ENCODE data around the gene SLC26A1. TPM values are rescaled to one million over a fixed set of nuclear protein-coding genes. Genes with fewer than 3 reads are reported as not detected.

The SLC26A1 gene
- not detected for total RNA-seq

GRCh38 chr4:993111-994029, at the start of gene SLC26A1:
SLC26A1 (minus strand) TSS chr4:993404; CDS start chr4:991703, 1,701 bp downstream.
- Mint-ChIP-seq H3K4me1 (ENCODE audit: low read depth) (peaks cover under 1% of the 10 kb centered on the region), H3K36me3 (no peaks in the 10 kb centered on the region), H3K4me3 (no peak within 1 kb of the TSS), H3K27me3 (peaks cover 8% of the 10 kb centered on the region), H3K9me3 (no peaks in the 10 kb centered on the region), H3K27ac (no peak within 1 kb of the TSS)
- POLR2A ChIA-PET: no interaction called here
- intact Hi-C loops (cut with micrococcal nuclease): no loop called here
- no peak for DNase-seq
- CTCF ChIA-PET: no interaction called here

DNA sequence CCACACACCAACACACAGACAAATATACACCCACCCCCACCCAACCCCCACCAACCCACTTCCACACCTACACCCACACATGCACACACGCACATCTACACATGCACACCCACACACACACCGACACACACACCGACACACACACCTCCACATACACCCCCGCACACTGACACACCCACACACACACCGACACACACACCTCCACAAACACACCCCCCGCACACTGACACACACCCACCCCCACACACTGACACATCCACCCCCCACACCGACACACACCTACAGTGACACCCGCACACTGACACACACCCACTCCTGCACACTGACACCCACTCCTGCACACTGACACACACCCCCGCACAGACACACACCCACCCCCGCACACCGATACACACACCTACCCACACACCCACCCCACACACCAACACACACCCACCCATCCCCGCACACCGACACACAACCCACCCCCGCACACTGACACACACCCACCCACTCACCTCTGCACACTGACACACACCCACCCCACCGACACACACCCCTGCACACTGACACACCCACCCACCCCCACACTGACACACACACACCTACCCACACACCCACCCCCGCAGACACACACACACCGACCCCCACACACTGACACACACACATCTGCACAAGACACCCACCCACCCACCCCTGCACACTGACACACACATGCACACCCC, 49.3 kb upstream of the SLC26A1 start:
- DNase-seq: no peak
- Mint-ChIP-seq H3K27ac (no peak overlapping the region), H3K4me1 (ENCODE audit: low read depth) (peaks cover 2% of the 10 kb centered on the region), H3K36me3 (no peaks in the 10 kb centered on the region), H3K4me3 (no peak overlapping the region), H3K27me3 (peaks cover 16% of the 10 kb centered on the region), H3K9me3 (no peaks in the 10 kb centered on the region)
- intact Hi-C loops (cut with micrococcal nuclease): no loop called here
- CTCF ChIA-PET: no interaction called here
- POLR2A ChIA-PET: no interaction called here

- Mint-ChIP-seq H3K9me3 (no peaks in the 10 kb centered on the region), H3K36me3 (no peaks in the 10 kb centered on the region), H3K4me3 (no peak overlapping the region), H3K4me1 (ENCODE audit: low read depth) (peaks cover 2% of the 10 kb centered on the region), H3K27me3 (peaks cover 11% of the 10 kb centered on the region), H3K27ac (no peak overlapping the region)
- intact Hi-C loops (cut with micrococcal nuclease): no loop called here
- DNase-seq: no peak
- CTCF ChIA-PET: no interaction called here
- POLR2A ChIA-PET: no interaction called here
Observed at GRCh38 chr4:1041936-1042330, 48.7 kb upstream of the SLC26A1 start.

- peaks cover 9% of the 10 kb centered on the region for H3K27me3 Mint-ChIP-seq
- no peaks in the 10 kb centered on the region for H3K36me3 Mint-ChIP-seq
- ChIA-PET POLR2A (no interaction called here), CTCF (no interaction called here)
- H3K27ac Mint-ChIP-seq: no peak overlapping the region
- no peak overlapping the region for H3K4me3 Mint-ChIP-seq
- intact Hi-C loops (cut with micrococcal nuclease): no loop called here
- H3K4me1 Mint-ChIP-seq (ENCODE audit: low read depth): no peaks in the 10 kb centered on the region
- H3K9me3 Mint-ChIP-seq: no peaks in the 10 kb centered on the region
- DNase-seq: no peak
Observed at GRCh38 chr4:1041147-1041935, 48.1 kb upstream of the SLC26A1 start.

GRCh38 chr4:1040344-1041146, 47.3 kb upstream of the SLC26A1 start:
- no peak for DNase-seq
- Mint-ChIP-seq H3K27ac (no peak overlapping the region), H3K27me3 (peaks cover 7% of the 10 kb centered on the region), H3K4me1 (ENCODE audit: low read depth) (no peaks in the 10 kb centered on the region), H3K36me3 (no peaks in the 10 kb centered on the region), H3K4me3 (no peak overlapping the region), H3K9me3 (no peaks in the 10 kb centered on the region)
- ChIA-PET CTCF (no interaction called here), POLR2A (no interaction called here)
- intact Hi-C loops (cut with micrococcal nuclease): no loop called here

GRCh38 chr4:1039493-1040343, 46.5 kb upstream of the SLC26A1 start:
- Mint-ChIP-seq H3K27ac (no peak overlapping the region), H3K4me1 (ENCODE audit: low read depth) (no peaks in the 10 kb centered on the region), H3K4me3 (no peak overlapping the region), H3K9me3 (no peaks in the 10 kb centered on the region), H3K27me3 (peaks cover 2% of the 10 kb centered on the region), H3K36me3 (no peaks in the 10 kb centered on the region)
- DNase-seq: no peak
- CTCF ChIA-PET: no interaction called here
- POLR2A ChIA-PET: no interaction called here
- intact Hi-C loops (cut with micrococcal nuclease): no loop called here

- Mint-ChIP-seq H3K27ac (no peak overlapping the region), H3K4me1 (ENCODE audit: low read depth) (no peaks in the 10 kb centered on the region), H3K36me3 (no peaks in the 10 kb centered on the region), H3K9me3 (no peaks in the 10 kb centered on the region), H3K27me3 (no peaks in the 10 kb centered on the region), H3K4me3 (no peak overlapping the region)
- intact Hi-C loops (cut with micrococcal nuclease): no loop called here
- ChIA-PET POLR2A (no interaction called here), CTCF (no interaction called here)
- DNase-seq: no peak
Observed at GRCh38 chr4:1038948-1039492, 45.8 kb upstream of the SLC26A1 start.

- intact Hi-C loops (cut with micrococcal nuclease): no loop called here
- Mint-ChIP-seq H3K9me3 (no peaks in the 10 kb centered on the region), H3K36me3 (no peaks in the 10 kb centered on the region), H3K27ac (no peak overlapping the region), H3K4me3 (no peak overlapping the region), H3K27me3 (no peaks in the 10 kb centered on the region), H3K4me1 (ENCODE audit: low read depth) (no peaks in the 10 kb centered on the region)
- DNase-seq: no peak
- ChIA-PET POLR2A (no interaction called here), CTCF (interaction anchor here (1.2 kb wide), 1 partner anchor 231 kb away, joined by 3 read pairs; no protein-coding TSS in a partner anchor)
Observed at GRCh38 chr4:1036976-1037810, 44.0 kb upstream of the SLC26A1 start.

- H3K27ac Mint-ChIP-seq: no peak overlapping the region
- CTCF ChIA-PET: interaction anchor here (1.2 kb wide), 1 partner anchor 232 kb away, joined by 3 read pairs; no protein-coding TSS in a partner anchor
- intact Hi-C loops (cut with micrococcal nuclease): no loop called here
Observed at GRCh38 chr4:1036095-1036494, 42.9 kb upstream of the SLC26A1 start.

GRCh38 chr4:1035510-1035909, 42.3 kb upstream of the SLC26A1 start:
- Mint-ChIP-seq H3K27ac (no peak overlapping the region), H3K4me3 (no peak overlapping the region), H3K9me3 (no peaks in the 10 kb centered on the region), H3K36me3 (no peaks in the 10 kb centered on the region), H3K4me1 (ENCODE audit: low read depth) (no peaks in the 10 kb centered on the region), H3K27me3 (no peaks in the 10 kb centered on the region)
- ChIA-PET CTCF (no interaction called here), POLR2A (no interaction called here)
- intact Hi-C loops (cut with micrococcal nuclease): no loop called here
- no peak for DNase-seq

More at GRCh38 chr4:1036095-1036494, 42.9 kb upstream of the SLC26A1 start:
- no peak overlapping the region for H3K4me3 Mint-ChIP-seq
- H3K9me3 Mint-ChIP-seq: no peaks in the 10 kb centered on the region
- no peaks in the 10 kb centered on the region for H3K4me1 Mint-ChIP-seq (ENCODE audit: low read depth)
- POLR2A ChIA-PET: no interaction called here
- no peaks in the 10 kb centered on the region for H3K27me3 Mint-ChIP-seq
- H3K36me3 Mint-ChIP-seq: no peaks in the 10 kb centered on the region
- no peak for DNase-seq

All from activated CD4-positive, alpha-beta memory T cell treated with anti-CD3 and anti-CD28 coated beads for 36 hours (primary cell).